Small intestine (tissue), 7 donors: ENCODE measurements around the gene ASB1. TPM values are rescaled to one million over a fixed set of nuclear protein-coding genes. Genes with fewer than 3 reads are reported as not detected.
"Not testable (repeated sequence)": the region's sequence is repeated elsewhere in the genome, so short reads cannot be mapped to it uniquely, and the experiment has no call there.

ENCODE experiments used
- DNase-seq, 2 donors: peaks; one replicate each; pipeline versions ENCODE4 v3.0.0 to v3.0.0-alpha.2; 2013
- FAIRE-seq: peaks from 2 replicates; lab custom pipeline; 2012; peaks lifted over from hg19 to GRCh38; lab: Jason Lieb, UNC
- H3K27ac ChIP-seq, 3 donors: one replicate each; pipeline ENCODE4 v1.5.1; 2013; ENCODE audit warnings: low read length in 2 of 3, mild to moderate bottlenecking in 2 of 3, control low read depth in 1 of 3, inconsistent platforms in 1 of 3, low read depth in 1 of 3, moderate library complexity in 1 of 3
- H3K27me3 ChIP-seq, 3 donors: one replicate each; pipeline ENCODE4 v1.6.1; 2013; ENCODE audit warnings: low read length in 3 of 3, inconsistent platforms in 1 of 3; ENCODE audit not compliant: control insufficient read depth in 3 of 3, insufficient read depth in 3 of 3
- H3K36me3 ChIP-seq, 3 donors: one replicate each; pipeline ENCODE4 v1.6.1; 2013; ENCODE audit warnings: low read length in 3 of 3, inconsistent platforms in 1 of 3, low read depth in 1 of 3, mild to moderate bottlenecking in 1 of 3, moderate library complexity in 1 of 3; ENCODE audit not compliant: control insufficient read depth in 3 of 3, insufficient read depth in 2 of 3
- H3K4me1 ChIP-seq, 3 donors: one replicate each; pipeline ENCODE4 v1.6.1; 2013; ENCODE audit warnings: low read length in 2 of 3, inconsistent platforms in 1 of 3, low read depth in 1 of 3, mild to moderate bottlenecking in 1 of 3, moderate library complexity in 1 of 3; ENCODE audit not compliant: control insufficient read depth in 3 of 3, insufficient read depth in 2 of 3
- H3K4me3 ChIP-seq, 3 donors: one replicate each; pipeline ENCODE4 v1.5.1; 2013; ENCODE audit warnings: low read length in 3 of 3, control low read depth in 1 of 3, inconsistent platforms in 1 of 3, low read depth in 1 of 3, mild to moderate bottlenecking in 1 of 3, moderate library complexity in 1 of 3
- H3K9me3 ChIP-seq, 2 donors: one replicate each; pipeline ENCODE4 v1.6.1; 2013; ENCODE audit warnings: low read depth in 1 of 2, low read length in 1 of 2; ENCODE audit not compliant: control insufficient read depth in 2 of 2, insufficient read depth in 1 of 2
- WGBS, 3 donors: extraction: QIAGEN DNeasy Blood & Tissue Kit; methylation state at CpG; one replicate each; pipeline ENCODE4 v1.1.7; 2013; 5-methylcytosine and 5-hydroxymethylcytosine counted together
- polyA plus RNA-seq, 4 donors: library from polyadenylated mRNA; stranded (reverse) in 3 of 4; unstranded in 1 of 4; fragments of 200-250 nt in 3 of 4; fragments of 120-200 nt in 1 of 4; gene quantifications; one replicate each; pipeline versions ENCODE4 v1.2.1 to v1.2.3, GENCODE V29; 2013
- donor health status: healthy with polysubstance abuse.
- donor health status: control.
- donor health status: control.
- donor health status: Bipolar disorder and iron deficiency.
- donor health status: healthy.

The ASB1 gene
- polyA plus RNA-seq, 4 donors = 11.2 to 20.3 (median 15.2) TPM

GRCh38 chr2:238398577-238398976 is 28.1 kb upstream of the ASB1 start:
- Histone ChIP-seq H3K4me1 (peaks cover 0 to 4% (median 0%) of the 10 kb centered on the region in 3 donors), H3K9me3 (no peaks in the 10 kb centered on the region), H3K4me3 (no peak overlapping the region), H3K36me3 (peaks cover 0 to 12% (median 0%) of the 10 kb centered on the region in 3 donors), H3K27me3 (no peaks in the 10 kb centered on the region), H3K27ac (no peak overlapping the region)
- WGBS, 3 donors = 89 to 92% (median 89%) methylated on average over 6 of the region's 6 CpGs
- no peak for FAIRE-seq
- DNase-seq = no peak

DNA sequence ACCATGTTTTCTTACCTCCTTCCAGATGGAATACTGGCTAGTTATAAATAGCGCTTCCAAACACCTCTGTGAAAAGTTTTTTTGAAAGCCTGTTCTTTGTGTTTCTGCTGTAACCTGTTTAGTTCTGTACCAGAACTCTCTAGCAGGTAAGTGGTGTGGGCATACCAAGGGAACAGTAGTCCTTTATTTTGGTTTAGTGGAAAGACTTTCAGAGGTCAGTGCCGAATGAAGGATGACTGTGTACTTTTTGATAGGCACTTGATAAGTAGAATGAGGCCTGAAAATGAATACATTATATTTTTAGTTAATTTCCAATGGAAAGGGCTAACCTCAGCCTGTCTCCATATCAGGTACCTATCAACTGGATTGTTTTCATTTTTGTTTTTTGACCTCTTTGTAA is 27.6 kb upstream of the ASB1 start:
- H3K36me3 ChIP-seq = peaks cover 0 to 12% (median 0%) of the 10 kb centered on the region in 3 donors
- FAIRE-seq (no peak), DNase-seq (no peak)
- H3K4me1 ChIP-seq = peaks cover 0 to 9% (median 0%) of the 10 kb centered on the region in 3 donors
- WGBS, 3 donors = 79 to 91% (median 84%) methylated on average over 2 of the region's 2 CpGs
- no peaks in the 10 kb centered on the region for H3K9me3 ChIP-seq
- H3K4me3 ChIP-seq = no peak overlapping the region
- H3K27ac ChIP-seq = no peak overlapping the region
- no peaks in the 10 kb centered on the region for H3K27me3 ChIP-seq

- Histone ChIP-seq H3K36me3 (peaks cover 0 to 12% (median 0%) of the 10 kb centered on the region in 3 donors), H3K4me3 (no peak overlapping the region), H3K4me1 (peaks cover 0 to 20% (median 0%) of the 10 kb centered on the region in 3 donors), H3K9me3 (no peaks in the 10 kb centered on the region), H3K27ac (peak overlapping the region in 1 of 3 donors; percentile 38), H3K27me3 (no peaks in the 10 kb centered on the region)
- FAIRE-seq = no peak
- peak; percentile 43 to 71 for DNase-seq
- WGBS, 3 donors = 69 to 82% (median 73%) methylated on average over 8 of the region's 8 CpGs
These were observed 25.2 kb upstream of the ASB1 start for GRCh38 chr2:238401551-238401950.

GRCh38 chr2:238403632-238404405 is 22.9 kb upstream of the ASB1 start:
- Histone ChIP-seq H3K9me3 (no peaks in the 10 kb centered on the region), H3K4me3 (no peak overlapping the region), H3K36me3 (peaks cover 0 to 19% (median 0%) of the 10 kb centered on the region in 3 donors), H3K4me1 (peaks cover 0 to 20% (median 0%) of the 10 kb centered on the region in 3 donors), H3K27me3 (no peaks in the 10 kb centered on the region), H3K27ac (peak overlapping the region in 1 of 3 donors; percentile 22)
- 77 to 87% (median 86%) methylated on average over 21 of the region's 21 CpGs for WGBS, 3 donors
- FAIRE-seq = no peak
- DNase-seq = peak; percentile 22 to 69

DNA sequence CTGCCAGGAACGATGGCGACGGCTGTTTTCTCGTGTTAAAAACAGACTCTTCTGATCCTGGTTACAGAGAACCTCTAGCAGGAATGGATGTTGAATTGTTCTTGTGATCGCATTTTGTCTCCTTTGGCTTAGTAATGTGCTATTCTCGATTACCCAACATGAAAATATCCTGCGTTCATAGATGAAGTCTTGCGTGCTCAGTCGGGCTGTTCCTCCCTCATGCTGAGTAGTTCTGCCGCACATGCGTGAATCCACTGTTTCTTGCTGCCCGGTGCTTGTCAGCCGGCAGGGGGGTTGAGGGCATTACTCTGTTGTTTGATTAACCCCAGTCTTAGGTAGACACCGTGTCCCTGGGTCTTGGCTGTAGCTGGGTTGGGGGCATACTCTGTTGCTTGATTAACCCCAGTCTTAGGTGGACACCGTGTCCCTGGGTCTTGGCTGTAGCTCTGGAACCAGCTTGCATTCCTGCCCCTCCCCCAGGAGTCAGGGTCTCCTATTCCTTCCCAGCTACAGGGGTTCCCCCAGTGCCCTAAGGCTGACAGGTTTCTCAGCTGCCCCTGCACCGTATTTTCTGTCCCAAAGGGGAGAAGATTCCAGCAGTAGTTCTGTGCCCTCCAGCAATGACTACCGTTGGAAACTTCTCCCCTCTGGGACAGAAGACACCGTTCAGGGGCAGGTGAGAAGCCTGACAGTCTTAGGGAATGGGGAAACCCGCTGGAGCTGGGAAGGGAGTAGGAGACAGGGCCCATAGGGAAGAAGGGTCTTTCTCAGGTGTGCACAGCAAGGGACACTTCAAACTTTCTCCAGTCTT is 22.1 kb upstream of the ASB1 start:
- Histone ChIP-seq H3K4me3 (no peak overlapping the region), H3K27me3 (no peaks in the 10 kb centered on the region), H3K4me1 (peaks cover 0 to 20% (median 0%) of the 10 kb centered on the region in 3 donors), H3K9me3 (no peaks in the 10 kb centered on the region), H3K27ac (peak overlapping the region in 1 of 3 donors; percentile 22), H3K36me3 (peaks cover 0 to 17% (median 0%) of the 10 kb centered on the region in 3 donors)
- 88 to 92% (median 91%) methylated on average over 19 of the region's 19 CpGs for WGBS, 3 donors
- FAIRE-seq (no peak), DNase-seq (no peak)

- H3K9me3 ChIP-seq, FAIRE-seq, H3K27me3 ChIP-seq, DNase-seq, H3K27ac ChIP-seq, H3K4me3 ChIP-seq: not testable (repeated sequence)
- H3K4me1 ChIP-seq = peaks cover 0 to 20% (median 0%) of the 10 kb centered on the region in 3 donors
- H3K36me3 ChIP-seq = peaks cover 0 to 17% (median 0%) of the 10 kb centered on the region in 3 donors
- 92 to 96% (median 93%) methylated on average over 4 of the region's 4 CpGs for WGBS, 3 donors
These were observed 21.5 kb upstream of the ASB1 start for GRCh38 chr2:238405217-238405555.

GRCh38 chr2:238406221-238406997 is 20.3 kb upstream of the ASB1 start:
- FAIRE-seq = no peak
- Histone ChIP-seq H3K27me3 (no peaks in the 10 kb centered on the region), H3K27ac (no peak overlapping the region), H3K9me3 (no peaks in the 10 kb centered on the region), H3K4me3 (no peak overlapping the region), H3K4me1 (peaks cover 0 to 20% (median 0%) of the 10 kb centered on the region in 3 donors), H3K36me3 (peaks cover 0 to 16% (median 0%) of the 10 kb centered on the region in 3 donors)
- no peak for DNase-seq
- 84 to 94% (median 92%) methylated on average over 20 of the region's 20 CpGs for WGBS, 3 donors

- no peaks in the 10 kb centered on the region for H3K9me3 ChIP-seq
- 71 to 91% (median 86%) methylated on average over 8 of the region's 8 CpGs for WGBS, 3 donors
- H3K27ac ChIP-seq = peak overlapping the region in 1 of 3 donors; percentile 6
- H3K4me1 ChIP-seq = peaks cover 0 to 20% (median 0%) of the 10 kb centered on the region in 3 donors
- FAIRE-seq (no peak), DNase-seq (no peak)
- no peaks in the 10 kb centered on the region for H3K27me3 ChIP-seq
- peaks cover 0 to 12% (median 0%) of the 10 kb centered on the region in 3 donors for H3K36me3 ChIP-seq
- no peak overlapping the region for H3K4me3 ChIP-seq
These were observed 19.8 kb upstream of the ASB1 start for GRCh38 chr2:238406998-238407285.
